Calu3 (cell line): ENCODE results near the gene SYPL1. TPM values are rescaled to one million over a fixed set of nuclear protein-coding genes. Genes with fewer than 3 reads are reported as not detected.
A peak's percentile ranks its signal among the peaks of the same experiment; 100 is the strongest.

Experiments
- BruUV-seq: library from RNA; stranded (reverse); fragments of 400-500 nt; replicated peaks from 2 replicates; lab custom pipeline; 2021; lab: Mats Ljungman, UMichigan
- CTCF ChIA-PET: fragments of 300-600 bp; sonication (Branson Sonifier 250); formaldehyde crosslinking; loops from one replicate; lab custom pipeline; 2022; ENCODE audit warnings: antibody characterized with exemption; lab: Charles Lee
- DNase-seq: peaks from one replicate; pipeline ENCODE4 v3.0.0; 2022
- H3K27ac Mint-ChIP-seq: one replicate; pipeline ENCODE4 v1.8.0; 2022; ENCODE audit warnings: mixed read lengths; ENCODE audit not compliant: unreplicated experiment
- H3K27me3 Mint-ChIP-seq: one replicate; pipeline ENCODE4 v1.8.0; 2022; ENCODE audit warnings: mixed read lengths; ENCODE audit not compliant: unreplicated experiment
- H3K36me3 Mint-ChIP-seq: one replicate; pipeline ENCODE4 v1.8.0; 2022; ENCODE audit warnings: mild to moderate bottlenecking, moderate library complexity, mixed read lengths; ENCODE audit not compliant: insufficient read depth, unreplicated experiment
- H3K4me1 Mint-ChIP-seq: one replicate; pipeline ENCODE4 v1.8.0; 2022; ENCODE audit warnings: mild to moderate bottlenecking, low read depth, mixed read lengths; ENCODE audit not compliant: unreplicated experiment
- H3K4me3 Mint-ChIP-seq: one replicate; pipeline ENCODE4 v1.8.0; 2022; ENCODE audit warnings: mild to moderate bottlenecking, low read depth, moderate library complexity, mixed read lengths; ENCODE audit not compliant: unreplicated experiment
- H3K9me3 Mint-ChIP-seq: one replicate; pipeline ENCODE4 v1.8.0; 2022; ENCODE audit warnings: low read depth, mixed read lengths; ENCODE audit not compliant: unreplicated experiment
- intact Hi-C: fragments of 100-400 bp; cut with micrococcal nuclease; formaldehyde crosslinking; loops from one replicate; pipeline ENCODE4 v1.10.0; 2022; ENCODE audit not compliant: unreplicated experiment
- total RNA-seq: library from RNA; stranded (reverse); gene quantifications from 2 replicates; pipeline ENCODE4 v1.2.3, GENCODE V29; 2022
- TF ChIP-seq, protein P1 (sequence below): fragments of 200-600 bp; IDR thresholded peaks from one replicate; pipeline ENCODE4 v1.8.0; 2022; ENCODE audit warnings: antibody characterized with exemption; ENCODE audit not compliant: unreplicated experiment

SYPL1 gene
- total RNA-seq, 1 experiment from 2014 or later: 88.3 TPM

DNA sequence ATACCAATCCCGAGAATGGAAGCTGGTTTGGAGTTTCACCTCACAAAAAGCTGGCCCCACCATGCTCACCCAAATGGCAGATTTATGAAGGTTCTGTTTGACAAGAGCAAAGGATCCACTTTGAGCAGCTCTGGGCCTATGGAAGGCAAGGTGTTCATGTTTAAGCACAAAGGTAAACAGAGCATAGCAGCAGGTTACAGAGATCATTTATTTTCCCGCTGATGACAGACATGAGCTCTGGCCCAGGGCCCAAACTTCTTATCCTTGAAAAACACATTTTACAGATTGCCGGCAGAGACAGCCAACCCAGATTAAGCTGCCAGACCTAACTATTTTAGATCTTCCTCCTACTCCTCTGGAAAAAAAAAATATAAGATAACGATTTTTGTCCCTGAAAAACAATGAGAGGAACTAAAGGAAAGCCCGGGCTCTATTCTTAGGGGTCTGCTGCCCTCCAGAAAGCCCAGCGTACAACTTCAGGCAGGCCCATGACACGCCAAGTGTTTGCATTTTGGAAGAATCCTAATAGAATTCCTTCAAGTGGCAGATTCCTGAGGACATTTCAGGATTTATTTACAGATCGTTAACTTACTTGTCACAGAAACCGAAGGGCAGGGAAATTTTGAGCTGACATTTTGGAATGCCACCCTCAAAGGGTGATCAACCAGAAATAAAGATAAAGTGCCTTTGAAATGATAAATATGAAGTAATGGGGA is 40.0 kb downstream of the SYPL1 start:
- TF ChIP-seq, protein P1, sequence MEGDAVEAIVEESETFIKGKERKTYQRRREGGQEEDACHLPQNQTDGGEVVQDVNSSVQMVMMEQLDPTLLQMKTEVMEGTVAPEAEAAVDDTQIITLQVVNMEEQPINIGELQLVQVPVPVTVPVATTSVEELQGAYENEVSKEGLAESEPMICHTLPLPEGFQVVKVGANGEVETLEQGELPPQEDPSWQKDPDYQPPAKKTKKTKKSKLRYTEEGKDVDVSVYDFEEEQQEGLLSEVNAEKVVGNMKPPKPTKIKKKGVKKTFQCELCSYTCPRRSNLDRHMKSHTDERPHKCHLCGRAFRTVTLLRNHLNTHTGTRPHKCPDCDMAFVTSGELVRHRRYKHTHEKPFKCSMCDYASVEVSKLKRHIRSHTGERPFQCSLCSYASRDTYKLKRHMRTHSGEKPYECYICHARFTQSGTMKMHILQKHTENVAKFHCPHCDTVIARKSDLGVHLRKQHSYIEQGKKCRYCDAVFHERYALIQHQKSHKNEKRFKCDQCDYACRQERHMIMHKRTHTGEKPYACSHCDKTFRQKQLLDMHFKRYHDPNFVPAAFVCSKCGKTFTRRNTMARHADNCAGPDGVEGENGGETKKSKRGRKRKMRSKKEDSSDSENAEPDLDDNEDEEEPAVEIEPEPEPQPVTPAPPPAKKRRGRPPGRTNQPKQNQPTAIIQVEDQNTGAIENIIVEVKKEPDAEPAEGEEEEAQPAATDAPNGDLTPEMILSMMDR: no peak
- H3K36me3 Mint-ChIP-seq: no peaks in the 10 kb centered on the region
- CTCF ChIA-PET: interaction anchor here (0.9 to 1.8 kb wide), 4 partner anchors 8 to 47 kb away, joined by 3 to 9 read pairs (median 6); partner anchors contain the start of gene SYPL1
- intact Hi-C loops: loop anchor here (5.0 kb wide), 1 partner anchor 40 kb away; the partner anchor contains the start of gene SYPL1
- H3K4me3 Mint-ChIP-seq: no peak overlapping the region
- H3K4me1 Mint-ChIP-seq: peaks cover 42% of the 10 kb centered on the region
- H3K27ac Mint-ChIP-seq: peak overlapping the region; percentile 45
- no TSS peak for BruUV-seq
- H3K9me3 Mint-ChIP-seq: no peaks in the 10 kb centered on the region
- DNase-seq: no peak
- H3K27me3 Mint-ChIP-seq: no peaks in the 10 kb centered on the region

DNA sequence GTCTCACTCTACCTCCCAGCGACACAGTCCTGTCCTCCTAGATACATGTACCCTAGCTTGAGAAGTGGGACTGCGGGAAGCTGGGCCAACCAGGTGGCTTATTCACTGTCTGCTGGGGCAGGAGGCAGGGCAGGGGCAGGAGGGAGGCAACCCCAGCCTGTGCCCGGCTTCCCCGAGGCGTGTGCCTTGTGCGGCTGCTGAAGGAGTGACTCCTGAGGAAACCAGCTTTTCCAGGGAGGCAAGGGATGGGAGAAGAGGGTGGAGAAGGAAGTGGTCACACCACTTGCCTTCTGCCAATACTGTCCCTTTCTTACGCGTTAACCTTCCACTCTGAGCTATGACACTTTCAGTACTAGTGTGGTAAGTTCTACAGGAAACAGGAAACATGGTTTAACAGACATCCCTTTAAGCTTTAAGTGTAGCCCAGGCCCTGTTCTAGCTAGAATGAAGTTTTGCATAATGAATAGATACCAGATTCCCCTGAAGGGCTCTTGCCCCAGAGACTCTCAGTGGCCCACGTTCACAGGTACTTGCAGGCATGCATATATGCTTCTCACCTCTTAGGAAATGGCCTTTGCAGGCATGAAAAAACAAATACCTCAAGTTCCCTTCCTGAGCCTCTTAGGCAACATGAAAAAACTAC is 40.6 kb downstream of the SYPL1 start:
- intact Hi-C loops: loop anchor here (5.0 kb wide), 1 partner anchor 41 kb away; the partner anchor contains the start of gene SYPL1
- peak; percentile 64 for DNase-seq
- Mint-ChIP-seq H3K36me3 (no peaks in the 10 kb centered on the region), H3K27me3 (no peaks in the 10 kb centered on the region), H3K9me3 (no peaks in the 10 kb centered on the region), H3K4me3 (no peak overlapping the region), H3K27ac (peak overlapping the region; percentile 45), H3K4me1 (peaks cover 42% of the 10 kb centered on the region)
- no TSS peak for BruUV-seq
- CTCF ChIA-PET: interaction anchor here (0.9 to 1.8 kb wide), 4 partner anchors 9 to 48 kb away, joined by 3 to 9 read pairs (median 6); partner anchors contain the start of gene SYPL1
- TF ChIP-seq, protein P1: no peak

DNA sequence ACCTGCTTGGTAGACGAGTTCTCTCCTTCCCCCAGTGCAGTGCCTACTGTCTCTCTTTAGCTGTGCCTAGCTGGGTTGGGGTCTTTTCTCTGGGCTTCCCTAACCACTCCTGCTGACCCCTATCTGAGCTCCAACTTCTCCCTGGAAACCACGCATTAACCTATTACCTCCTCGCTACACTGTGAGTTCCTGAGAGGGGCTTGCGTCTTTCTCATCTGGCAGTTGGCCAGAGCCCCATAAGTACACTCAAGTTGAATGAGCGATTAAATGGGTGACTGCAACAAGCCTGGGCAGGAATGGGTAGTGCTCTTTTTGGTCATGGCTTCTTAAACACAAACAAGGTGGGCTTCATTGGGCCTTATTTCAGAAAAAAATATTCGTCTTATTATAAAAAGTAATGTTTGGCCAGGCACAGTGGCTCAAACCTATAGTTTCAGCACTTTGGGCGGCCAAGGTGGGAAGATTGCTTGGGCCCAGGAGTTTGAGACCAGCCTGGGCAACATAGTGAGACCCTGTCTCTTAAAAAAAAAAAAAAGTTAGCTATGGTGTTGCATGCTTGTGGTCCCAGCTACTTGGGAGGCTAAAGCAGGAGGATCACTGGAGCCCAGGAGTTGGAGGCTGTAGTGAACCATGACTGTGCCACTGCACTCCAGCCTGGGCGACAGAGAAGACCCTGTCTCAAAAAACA is 41.4 kb downstream of the SYPL1 start:
- Mint-ChIP-seq H3K4me1 (peaks cover 49% of the 10 kb centered on the region), H3K27me3 (no peaks in the 10 kb centered on the region), H3K9me3 (no peaks in the 10 kb centered on the region), H3K27ac (peak overlapping the region; percentile 45), H3K4me3 (no peak overlapping the region), H3K36me3 (peaks cover 5% of the 10 kb centered on the region)
- CTCF ChIA-PET: no interaction called here
- TSS peak; percentile 90 for BruUV-seq
- no peak for DNase-seq
- intact Hi-C loops: loop anchor here (5.0 kb wide), 1 partner anchor 42 kb away; the partner anchor contains the start of gene SYPL1
- TF ChIP-seq, protein P1: no peak

DNA sequence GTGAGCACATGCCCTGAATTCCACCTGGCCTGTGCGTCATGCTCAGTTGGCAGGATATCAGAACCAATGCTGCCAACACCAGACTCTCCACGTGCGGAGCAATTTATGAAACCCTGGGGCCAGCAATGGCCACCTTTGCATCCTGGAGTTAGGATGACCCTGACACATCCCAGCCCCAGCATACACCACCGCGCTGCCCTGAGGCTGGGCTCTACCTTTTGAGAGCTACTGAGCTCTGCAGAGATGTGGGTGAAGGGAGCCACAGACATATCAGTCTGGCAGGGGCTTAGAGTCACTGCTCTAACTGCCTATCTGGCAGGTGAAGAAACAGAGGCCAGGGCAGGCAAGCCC is 41.9 kb downstream of the SYPL1 start:
- H3K27me3 Mint-ChIP-seq: no peaks in the 10 kb centered on the region
- H3K36me3 Mint-ChIP-seq: peaks cover 5% of the 10 kb centered on the region
- peak; percentile 65 for DNase-seq
- no peak overlapping the region for H3K27ac Mint-ChIP-seq
- CTCF ChIA-PET: no interaction called here
- no TSS peak for BruUV-seq
- H3K9me3 Mint-ChIP-seq: no peaks in the 10 kb centered on the region
- intact Hi-C loops: loop anchor here (5.0 kb wide), 1 partner anchor 42 kb away; the partner anchor contains the start of gene SYPL1
- H3K4me1 Mint-ChIP-seq: peaks cover 54% of the 10 kb centered on the region
- no peak overlapping the region for H3K4me3 Mint-ChIP-seq
- TF ChIP-seq, protein P1: no peak
